Keratinocyte (primary cell): ENCODE results near the gene MRC2.
"Not testable (repeated sequence)": the region's sequence is repeated elsewhere in the genome, so short reads cannot be mapped to it uniquely, and the experiment has no call there.

Experiments
- EZH2 ChIP-seq: IDR thresholded peaks from one replicate; pipeline ENCODE4 v1.6.1; 2012; ENCODE audit warnings: inconsistent platforms, mild to moderate bottlenecking, low read length, moderate library complexity
- TF ChIP-seq, protein P1 (sequence below), 3 experiments: IDR thresholded peaks in 1 of 3; conservative IDR thresholded peaks in 1 of 3; optimal IDR thresholded peaks in 1 of 3; 2 replicates in 2 of 3; 3 replicates in 1 of 3; pipeline versions ENCODE3 to v1.5.1; 2011; ENCODE audit warnings: low read length in 3 of 3, mild to moderate bottlenecking in 3 of 3, moderate library complexity in 2 of 3, control low read depth in 1 of 3, inconsistent platforms in 1 of 3; ENCODE audit not compliant: insufficient read depth in 2 of 3; ENCODE audit errors: extremely low read depth in 1 of 3

DNA sequence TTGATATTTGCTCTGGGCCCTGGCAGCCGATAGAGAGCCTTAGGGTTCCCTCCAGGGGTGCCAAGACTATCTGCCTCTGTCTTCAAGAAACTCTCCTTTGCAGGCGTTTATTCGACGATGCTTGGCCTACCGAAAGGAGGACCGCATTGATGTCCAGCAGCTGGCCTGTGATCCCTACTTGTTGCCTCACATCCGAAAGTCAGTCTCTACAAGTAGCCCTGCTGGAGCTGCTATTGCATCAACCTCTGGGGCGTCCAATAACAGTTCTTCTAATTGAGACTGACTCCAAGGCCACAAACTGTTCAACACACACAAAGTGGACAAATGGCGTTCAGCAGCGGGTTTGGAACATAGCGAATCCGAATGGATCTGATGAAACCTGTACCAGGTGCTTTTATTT lies 15.2 kb upstream of the MRC2 start:
- TF ChIP-seq, protein P1, sequence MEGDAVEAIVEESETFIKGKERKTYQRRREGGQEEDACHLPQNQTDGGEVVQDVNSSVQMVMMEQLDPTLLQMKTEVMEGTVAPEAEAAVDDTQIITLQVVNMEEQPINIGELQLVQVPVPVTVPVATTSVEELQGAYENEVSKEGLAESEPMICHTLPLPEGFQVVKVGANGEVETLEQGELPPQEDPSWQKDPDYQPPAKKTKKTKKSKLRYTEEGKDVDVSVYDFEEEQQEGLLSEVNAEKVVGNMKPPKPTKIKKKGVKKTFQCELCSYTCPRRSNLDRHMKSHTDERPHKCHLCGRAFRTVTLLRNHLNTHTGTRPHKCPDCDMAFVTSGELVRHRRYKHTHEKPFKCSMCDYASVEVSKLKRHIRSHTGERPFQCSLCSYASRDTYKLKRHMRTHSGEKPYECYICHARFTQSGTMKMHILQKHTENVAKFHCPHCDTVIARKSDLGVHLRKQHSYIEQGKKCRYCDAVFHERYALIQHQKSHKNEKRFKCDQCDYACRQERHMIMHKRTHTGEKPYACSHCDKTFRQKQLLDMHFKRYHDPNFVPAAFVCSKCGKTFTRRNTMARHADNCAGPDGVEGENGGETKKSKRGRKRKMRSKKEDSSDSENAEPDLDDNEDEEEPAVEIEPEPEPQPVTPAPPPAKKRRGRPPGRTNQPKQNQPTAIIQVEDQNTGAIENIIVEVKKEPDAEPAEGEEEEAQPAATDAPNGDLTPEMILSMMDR (optimal IDR thresholded peaks at IDR 0.05 in 1 of 3, IDR thresholded peaks at IDR 0.05 in 1 of 3, conservative IDR thresholded peaks at IDR 0.05 in 1 of 3; ENCODE audit: extremely low read depth in 1 of 3, insufficient read depth in 2 of 3, low read length in 3 of 3), result not testable (repeated sequence)
- TF ChIP-seq EZH2, result not testable (repeated sequence)
